HG02885 (cell line): ENCODE results near the gene NEURL1B.

Experiments used
- ATAC-seq: cut with Tn5 transposase; IDR thresholded peaks from one replicate; pipeline ENCODE4 v1.9.1; 2021; ENCODE audit warnings: mild to moderate bottlenecking; ENCODE audit not compliant: unreplicated experiment, poor library complexity

NEURL1B gene

DNA sequence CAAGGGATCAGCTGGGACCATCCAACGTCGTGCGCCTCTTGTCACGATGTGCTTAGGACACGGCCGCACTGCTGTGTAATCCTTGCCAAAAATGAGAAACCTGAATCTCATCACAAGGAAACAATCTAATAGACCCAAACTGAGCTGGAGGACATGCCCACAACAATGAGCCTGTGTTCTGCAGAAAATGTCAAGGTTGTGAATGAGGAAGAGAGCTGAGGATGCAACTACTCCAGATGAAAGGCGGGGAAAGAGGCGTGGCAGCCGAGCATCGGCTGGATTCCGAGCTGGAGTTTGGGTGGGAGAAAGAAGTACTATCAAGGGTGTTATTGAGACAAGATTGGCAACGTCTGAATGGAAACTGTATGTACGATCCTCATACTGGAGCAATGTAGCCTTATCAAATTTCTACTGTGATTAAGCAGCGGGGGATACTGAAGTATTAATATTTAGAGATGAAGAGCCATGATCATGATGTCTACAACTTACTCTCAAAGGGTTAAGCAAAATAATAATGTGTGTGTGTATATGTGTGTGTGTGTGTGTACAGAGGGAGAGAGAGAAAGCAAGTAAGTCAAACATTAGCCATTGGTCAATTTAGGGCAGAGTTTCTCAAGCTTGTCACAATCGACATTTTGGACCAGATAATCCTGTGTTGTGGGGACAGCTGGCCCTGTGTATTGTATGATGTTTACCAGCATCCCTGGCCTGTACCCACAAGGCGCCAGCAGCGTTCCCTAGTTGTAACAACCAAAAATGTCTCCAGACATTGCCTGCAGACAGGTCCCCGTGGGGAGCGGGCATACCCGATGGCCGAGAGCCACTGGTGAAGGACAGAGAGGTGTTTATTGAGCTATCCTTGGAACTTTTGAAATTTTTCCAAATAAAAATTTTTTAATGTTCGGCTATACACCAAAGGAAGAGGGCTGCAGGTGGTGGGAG lies 83.5 kb downstream of the NEURL1B start:
- no peak for ATAC-seq

DNA sequence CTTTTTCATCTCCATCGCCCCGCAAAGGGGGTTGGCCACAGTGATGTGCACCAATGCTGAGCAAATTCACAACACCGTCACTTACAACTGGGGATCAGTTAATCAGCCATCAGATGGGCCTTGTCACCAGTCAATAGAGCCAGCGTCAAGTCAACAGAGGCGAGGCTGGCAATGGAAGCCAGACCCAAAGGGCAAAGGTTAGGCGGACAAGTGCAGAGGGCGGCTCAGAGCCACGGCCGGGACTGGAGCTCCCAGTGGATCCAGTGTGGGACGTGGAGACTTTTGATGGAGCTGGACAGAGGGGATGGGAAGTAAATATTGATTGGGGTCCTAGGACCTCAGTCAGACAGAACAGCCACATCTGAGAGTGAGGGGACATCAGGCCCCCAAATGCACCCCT lies 84.2 kb downstream of the NEURL1B start:
- ATAC-seq = no peak

DNA sequence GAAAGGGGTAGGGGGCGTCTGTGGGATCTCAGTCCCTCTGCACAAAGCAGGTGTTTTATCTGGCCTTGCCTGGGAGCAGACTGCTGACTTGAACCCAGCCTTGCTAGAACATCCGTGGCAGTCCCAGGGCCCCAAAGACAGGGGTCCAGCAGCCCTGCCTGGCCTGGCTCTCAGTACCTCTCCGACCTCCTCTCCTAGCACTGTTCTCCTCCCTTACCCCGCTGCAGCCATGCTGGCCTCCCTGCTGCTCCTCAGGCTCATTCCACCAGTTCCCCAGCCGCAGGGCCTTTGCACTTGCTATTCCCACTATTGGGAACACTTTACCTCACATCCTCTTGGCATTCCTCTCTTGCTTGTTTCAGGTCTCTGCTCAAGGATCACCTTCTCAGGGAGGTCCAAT lies 84.7 kb downstream of the NEURL1B start:
- ATAC-seq = no peak

DNA sequence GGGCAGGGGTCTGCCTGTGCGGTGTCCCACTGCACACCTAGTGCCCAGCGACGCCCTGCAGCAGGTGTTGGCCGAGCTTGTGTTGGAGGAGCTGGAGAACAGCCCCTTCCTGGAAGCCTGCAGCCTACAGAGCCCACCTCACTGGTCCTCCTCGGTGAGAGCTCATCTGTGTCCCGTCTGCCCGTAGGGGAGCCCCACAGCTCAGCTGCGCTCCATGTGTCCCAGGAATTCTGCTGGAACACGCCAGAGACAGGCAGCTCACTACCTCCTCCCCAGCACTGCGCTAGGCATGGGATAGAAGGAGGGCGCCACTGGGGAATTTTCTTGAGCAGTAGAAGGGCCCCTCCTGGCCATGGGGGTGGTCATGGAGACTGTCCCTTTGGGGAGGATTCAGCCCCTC lies 85.9 kb downstream of the NEURL1B start:
- no peak for ATAC-seq

DNA sequence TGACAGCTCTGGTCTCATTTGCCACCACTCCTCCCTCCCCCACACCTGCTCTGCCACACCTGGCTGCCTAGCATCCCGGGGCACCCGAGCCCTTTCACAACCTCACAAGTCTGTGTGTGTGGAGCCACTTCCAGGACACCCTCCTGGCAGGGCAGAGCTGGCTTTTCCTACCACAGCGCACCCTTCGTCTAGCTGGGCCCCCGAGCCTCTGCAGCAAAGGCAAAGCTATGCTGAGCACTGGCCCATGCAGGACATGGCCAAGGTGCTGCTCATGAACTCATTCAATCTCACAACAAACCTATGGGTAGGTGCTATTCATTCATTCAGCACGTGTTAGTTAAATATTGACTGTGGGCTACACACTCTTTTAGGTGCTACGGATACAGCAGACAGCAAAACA lies 86.5 kb downstream of the NEURL1B start:
- ATAC-seq = no peak

DNA sequence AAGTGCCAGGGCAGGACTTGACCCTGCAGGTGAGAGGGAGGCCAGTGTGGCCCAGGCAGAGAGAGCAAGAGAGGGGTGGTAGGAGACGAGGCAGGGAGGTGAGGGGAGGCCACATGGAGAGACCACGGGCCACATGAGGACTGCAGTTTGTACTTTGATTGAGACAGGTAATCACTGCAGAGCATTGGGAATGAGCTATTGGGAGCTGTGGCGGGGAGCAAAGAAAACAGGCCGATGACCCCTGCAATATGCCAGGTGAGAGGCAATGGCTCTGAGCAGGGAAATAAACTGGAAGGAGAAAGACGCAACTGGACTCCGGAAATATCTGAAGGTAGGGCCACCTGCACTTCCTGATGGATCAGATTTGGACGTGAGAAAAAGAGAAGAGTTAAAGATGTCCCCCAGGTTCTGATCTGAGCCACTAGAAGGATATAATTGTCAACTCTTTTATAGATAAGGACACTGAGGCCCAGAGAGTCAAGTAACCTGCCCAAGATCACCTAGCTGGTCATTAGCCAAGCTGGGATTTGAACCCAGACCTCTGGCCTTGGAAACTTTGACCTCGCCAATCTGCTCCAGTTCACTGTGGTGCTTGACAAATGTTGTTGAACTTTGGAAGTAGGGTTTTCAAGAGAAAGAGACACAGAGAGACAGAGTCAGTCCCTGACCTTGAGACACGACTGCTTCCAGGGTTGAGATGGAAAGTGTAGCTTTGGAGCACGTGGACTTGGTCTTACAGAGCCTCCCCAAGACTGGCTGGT lies 87.6 kb downstream of the NEURL1B start:
- no peak for ATAC-seq

DNA sequence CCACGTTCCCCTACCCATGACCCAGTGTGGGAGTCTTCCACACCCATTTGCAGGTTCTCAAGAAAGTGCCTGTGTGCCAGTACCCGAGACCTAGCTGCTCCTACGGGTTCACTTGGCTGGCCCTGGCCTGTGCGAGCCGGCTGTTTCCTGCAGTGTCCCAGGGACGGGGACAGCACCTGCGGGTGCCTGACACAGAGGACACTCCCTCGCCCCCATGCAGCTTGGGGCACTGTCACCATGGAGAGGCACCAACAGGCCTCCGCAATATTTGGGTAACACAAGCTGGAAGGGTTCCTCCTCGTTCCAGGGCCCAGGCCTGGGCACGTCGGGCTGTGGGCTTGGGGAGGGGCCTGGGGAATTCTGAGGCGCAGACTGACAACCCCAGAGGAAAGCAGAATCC lies 88.5 kb downstream of the NEURL1B start:
- no peak for ATAC-seq

DNA sequence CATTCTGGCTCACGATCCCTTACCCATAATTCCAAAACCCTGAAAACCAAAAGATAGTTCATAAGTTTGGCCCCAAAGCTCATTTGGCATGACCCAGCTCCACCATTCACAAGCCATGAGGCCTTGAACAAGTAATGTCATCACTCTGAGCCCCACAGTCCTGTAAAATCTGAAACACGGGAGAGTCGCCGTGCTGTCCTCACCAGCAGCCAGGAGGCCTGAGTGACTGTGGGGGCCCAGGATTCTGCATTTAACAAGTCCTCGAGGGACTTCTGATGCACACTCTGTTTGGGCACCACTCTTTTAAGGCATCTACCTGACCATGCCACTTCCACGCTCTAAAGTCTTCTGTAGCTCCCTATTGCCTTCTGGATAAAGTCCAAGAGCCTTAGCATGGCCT lies 89.2 kb downstream of the NEURL1B start:
- no peak for ATAC-seq

DNA sequence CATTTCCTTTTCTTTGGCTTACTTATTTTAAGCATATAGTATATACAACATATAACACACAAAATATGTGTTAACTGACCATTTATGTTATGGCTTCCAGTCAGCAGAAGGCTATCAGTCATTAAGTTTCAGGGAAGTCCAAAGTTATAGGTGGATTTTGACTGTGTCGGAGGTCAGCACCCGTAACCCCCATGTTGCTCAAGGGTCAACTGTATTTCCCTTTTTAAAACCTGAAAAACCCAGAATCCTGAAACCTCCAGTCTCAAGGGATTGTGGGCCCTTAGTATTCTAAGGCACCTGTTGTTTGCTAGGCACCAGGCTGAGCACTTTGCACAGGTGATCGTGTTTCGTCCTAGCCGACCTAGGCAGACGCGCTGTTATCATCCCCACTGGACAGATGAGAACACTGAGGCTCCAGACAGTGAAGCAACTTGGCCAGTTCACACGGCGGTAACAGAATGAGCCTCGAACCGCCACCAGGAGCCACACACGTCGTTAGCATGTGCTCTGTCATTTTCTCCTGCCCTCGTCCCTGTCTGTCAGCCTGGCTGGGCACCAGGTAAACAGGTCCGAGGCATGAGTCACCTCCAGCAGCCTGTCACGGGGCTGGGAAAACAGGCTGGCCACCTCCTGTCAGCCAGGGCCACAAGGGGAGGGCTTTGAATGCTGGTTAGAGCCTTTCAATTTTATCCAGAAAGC lies 90.1 kb downstream of the NEURL1B start:
- no peak for ATAC-seq

DNA sequence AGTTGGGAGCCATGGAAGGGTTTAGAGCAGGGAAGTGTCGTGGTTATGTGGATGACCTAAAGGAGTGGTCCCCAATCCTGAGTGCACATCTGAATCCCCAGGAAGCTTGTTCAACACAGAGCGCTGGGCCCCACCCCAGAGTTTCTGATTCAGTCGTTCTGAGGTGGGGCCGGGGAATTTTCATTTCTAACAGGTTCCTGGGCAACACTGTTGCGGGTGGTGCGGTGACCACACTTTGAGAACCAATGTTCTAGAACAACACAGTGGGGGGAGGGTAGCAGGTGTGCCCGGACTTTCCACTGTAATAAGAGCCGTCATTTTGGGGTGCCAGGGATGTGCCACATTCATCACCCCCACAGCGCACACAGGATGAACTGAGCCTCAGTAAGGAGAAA lies 90.6 kb downstream of the NEURL1B start:
- no peak for ATAC-seq

DNA sequence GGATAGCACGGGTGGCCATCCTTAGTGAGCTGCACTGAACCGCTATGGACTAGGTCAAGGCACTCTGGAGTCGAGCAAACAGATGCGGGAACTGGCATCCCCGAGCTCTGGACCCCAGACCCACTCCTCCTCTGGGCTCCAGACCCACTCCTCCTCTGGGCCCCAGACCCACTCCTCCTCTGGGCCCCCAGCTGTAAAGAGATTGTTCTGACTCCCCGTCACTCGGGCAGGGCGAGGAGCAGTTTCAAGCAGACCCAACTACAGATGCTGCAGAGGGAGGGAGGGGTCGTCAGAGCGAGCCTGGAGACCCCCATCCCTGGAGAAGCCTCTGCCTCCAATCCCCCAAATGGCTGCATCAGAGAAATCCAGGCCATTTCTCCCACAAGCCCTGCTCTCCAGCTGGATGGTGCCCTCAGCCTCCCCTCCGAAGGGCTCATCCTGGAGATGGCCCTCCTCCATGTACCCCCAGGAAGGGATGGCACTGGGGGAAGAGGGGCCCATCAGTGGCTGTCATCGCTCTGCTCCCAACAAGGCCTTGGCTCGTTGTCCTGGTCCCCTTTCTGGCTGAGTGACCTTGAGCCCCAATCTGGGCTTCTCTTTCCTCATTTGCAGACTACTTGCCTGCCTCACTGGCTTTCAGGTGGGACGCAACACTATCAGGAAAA lies 91.3 kb downstream of the NEURL1B start:
- no peak for ATAC-seq

DNA sequence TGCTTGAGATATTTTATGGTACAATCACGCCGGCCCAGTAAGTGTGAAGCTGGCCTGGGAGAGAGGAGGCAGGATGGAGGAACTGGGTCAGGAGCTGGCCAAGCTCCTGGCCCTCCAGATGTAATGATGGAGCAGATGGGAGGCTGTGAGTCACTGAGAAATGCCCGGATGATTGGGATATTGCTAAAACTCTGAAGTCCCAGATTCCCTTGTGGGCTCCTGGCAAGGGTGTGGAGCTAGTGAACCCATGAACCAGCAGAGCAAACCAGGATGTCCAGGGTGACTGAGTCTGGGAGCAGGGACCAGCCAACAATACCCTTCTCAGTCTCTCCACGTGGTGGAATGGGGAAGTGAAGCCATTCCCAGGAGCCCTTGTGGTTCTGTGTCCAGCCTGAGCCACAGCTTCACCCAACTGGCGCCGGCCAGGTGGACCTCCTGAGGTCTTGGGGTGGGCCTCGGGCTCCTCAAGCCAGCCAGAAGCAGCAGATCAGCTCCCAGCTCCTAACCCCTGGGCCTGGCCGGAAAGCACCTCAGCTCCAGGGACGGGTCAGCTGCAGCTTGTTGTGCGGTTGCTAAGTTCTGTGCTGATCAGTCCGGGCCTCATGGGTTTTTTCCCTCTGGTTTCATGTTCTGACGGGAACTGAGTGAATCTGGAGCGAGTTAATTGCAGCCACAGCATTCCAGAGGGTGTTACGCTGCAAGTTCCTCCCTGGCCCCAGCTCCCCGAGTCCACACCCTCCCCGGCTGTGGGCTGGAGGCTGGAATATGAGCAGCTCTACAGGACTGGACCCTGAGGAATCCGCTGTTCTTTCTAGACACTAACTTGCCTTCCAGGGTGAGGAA lies 92.3 kb downstream of the NEURL1B start:
- no peak for ATAC-seq

DNA sequence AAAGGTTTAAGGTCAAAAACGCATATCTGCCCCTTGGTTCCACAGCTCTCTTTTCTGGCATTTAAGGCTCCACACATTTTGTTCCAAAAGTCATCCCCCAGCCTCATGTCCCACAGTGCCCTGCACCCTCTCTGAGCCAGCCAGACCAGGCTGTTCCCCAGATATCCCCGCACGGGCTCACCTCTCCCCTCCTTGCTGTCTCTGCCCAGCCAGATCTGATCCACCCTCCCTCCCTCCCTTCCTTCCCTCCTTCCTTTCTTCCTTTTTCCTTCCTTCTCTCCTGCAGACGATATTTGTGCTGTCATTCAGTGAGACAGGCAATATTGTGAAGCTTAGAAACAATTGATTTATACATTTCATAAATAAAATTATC lies 92.9 kb downstream of the NEURL1B start:
- no peak for ATAC-seq

DNA sequence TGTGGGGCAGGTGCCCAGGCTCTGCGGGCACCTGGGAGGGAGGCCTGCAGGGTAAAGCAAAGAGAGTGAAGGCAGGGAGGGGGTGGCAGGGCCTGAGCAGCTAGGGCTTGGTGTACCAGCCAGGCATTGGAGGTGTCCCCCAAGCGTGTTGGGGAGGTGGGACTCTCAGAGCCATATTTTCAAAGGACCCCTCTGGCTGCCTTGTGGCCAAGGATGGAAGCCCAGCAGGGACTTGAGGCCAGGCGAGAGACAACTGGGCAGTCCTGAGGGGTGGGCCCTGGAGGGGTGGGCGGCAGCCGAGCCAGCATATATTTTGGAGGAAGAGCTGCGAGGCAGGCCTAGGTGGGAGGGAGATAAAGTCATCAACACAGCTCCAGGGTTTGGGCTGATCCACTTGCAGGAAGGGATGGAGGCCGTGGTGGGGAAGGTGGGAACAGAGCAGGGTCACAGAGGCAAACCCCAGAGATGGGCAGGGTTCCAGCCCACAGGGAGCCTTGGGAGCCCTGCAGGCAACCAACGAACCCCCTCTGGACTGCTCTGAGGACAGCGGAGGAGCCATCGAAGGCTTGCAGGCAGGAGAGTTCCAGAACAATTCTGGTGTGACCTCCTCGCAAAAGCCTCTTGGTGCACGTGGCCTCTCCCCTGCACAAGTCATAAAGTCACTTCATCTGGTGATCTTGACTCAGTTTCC lies 94.2 kb downstream of the NEURL1B start:
- no peak for ATAC-seq

DNA sequence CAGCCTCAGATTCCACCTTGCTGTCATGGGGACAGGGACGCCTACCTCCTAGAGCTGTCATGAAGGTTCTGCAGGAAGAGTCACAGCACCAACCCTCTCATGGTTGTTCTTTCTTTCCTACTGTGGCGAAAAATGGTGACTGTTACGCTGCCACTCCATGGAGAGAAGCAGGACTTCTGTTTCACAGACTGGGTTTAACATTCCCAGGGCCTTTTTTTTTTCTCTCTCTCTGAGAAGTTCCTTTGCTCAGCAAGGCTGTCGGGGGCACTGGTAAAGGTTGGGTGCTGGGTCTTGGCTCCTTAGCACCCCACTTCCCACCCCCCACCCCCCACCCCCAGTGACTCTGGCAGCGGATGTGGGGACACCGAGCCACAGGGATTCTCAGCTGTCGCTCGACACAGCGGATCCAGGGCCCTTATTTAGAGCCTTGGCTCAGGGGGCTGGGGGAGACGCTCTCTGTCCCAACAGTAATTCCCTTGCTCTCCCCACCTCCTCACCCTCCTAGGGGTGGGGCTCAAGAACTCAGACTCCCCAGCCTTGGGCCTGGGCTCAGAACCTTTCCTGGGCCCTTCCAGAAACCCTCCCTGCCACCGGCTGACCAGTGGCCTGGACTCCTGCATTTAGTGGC lies 95.6 kb downstream of the NEURL1B start:
- ATAC-seq = no peak

DNA sequence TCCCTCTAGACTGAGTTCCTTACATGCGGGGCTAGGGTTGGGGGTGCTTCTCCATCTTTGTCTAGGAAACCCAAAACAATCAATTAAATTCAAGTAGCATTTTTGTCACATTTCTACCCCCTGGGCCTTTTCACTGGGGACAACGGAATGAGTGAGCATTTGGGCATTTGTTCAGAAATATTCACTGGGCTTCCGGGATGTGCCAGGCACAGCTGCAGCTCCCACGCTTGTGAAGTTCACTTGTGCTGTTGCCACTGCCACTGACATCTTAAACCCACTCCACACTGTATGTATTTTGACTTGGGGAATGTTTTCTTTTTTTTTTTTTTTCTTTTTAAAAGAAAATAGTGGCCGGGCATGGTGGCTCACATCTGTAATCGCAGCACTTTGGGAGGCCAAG lies 98.3 kb downstream of the NEURL1B start:
- no peak for ATAC-seq

DNA sequence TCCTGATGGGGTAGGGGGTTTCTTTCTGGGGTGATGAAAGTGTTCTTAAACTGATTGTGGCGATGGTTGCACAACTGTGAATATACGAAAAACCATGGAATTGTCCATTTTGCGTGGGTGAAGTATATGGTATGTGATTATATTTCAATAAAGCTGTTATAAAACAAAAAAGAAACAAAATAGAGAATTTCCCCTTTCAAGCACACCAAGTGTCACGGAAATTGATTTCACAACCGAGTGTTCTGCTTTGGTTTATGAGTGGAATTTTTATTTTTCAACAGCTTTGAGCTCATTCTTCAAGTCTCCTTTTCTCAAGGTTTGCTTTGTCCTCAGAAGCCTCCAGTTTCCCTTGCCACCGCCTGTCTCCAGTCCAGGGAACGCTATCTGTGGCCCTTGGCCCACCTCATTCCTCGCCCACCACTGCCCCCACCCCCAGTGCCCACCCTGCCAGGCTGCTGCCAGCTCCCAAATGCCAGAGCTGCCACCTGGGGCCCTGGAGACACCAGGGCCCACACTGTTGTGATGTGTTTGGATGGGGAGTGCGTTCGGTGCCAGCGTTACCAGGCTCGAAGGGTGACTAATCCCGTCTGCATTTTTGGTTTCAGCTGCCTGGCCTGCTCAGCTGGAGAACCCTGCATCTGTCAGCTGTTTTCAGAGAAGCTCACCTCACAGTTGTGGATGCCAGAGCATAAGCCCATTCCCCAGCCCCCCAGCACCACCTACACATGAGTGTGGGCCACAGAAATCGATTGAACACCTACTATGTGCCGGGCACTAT lies 99.6 kb downstream of the NEURL1B start:
- ATAC-seq = no peak
